Panc1 (cell line): ENCODE data around the gene ZNF366. TPM values are rescaled to one million over a fixed set of nuclear protein-coding genes. Genes with fewer than 3 reads are reported as not detected.

ENCODE experiments used
- ATAC-seq: fragments of 200-7000 bp; cut with Tn5 transposase; 2 replicates; pipeline ENCODE4 v1.9.1; 2020; ENCODE audit warnings: mild to moderate bottlenecking, moderate library complexity
- BruUV-seq: library from RNA; stranded (reverse); fragments of 400-500 nt; replicated peaks from 2 replicates; lab custom pipeline; 2021; lab: Mats Ljungman, UMichigan
- CTCF ChIA-PET: fragments of 300-600 bp; sonication (Branson Sonifier 250); formaldehyde crosslinking; loops from one replicate; lab custom pipeline; 2022; ENCODE audit warnings: antibody characterized with exemption; lab: Charles Lee
- POLR2A ChIA-PET: fragments of 300-600 bp; sonication (Branson Sonifier 250); formaldehyde crosslinking; loops from one replicate; lab custom pipeline; 2022; ENCODE audit warnings: antibody characterized with exemption; lab: Charles Lee
- DNase-seq: peaks from one replicate; pipeline ENCODE4 v3.0.0-alpha.2; 2010; ENCODE audit warnings: low read depth, low spot score
- H3K27ac ChIP-seq: 2 replicates; pipeline ENCODE4 v1.5.1; 2011; ENCODE audit warnings: mild to moderate bottlenecking, low read length, inconsistent platforms
- H3K27me3 ChIP-seq: fragments of 200-500 bp; sonication (Bioruptor generic); 2 replicates; pipeline ENCODE4 v1.6.0; 2014; ENCODE audit warnings: low read length, inconsistent platforms; ENCODE audit not compliant: control insufficient read depth, insufficient read depth
- H3K36me3 ChIP-seq: fragments of 200-500 bp; sonication (Bioruptor generic); 2 replicates; pipeline ENCODE4 v1.5.1; 2014; ENCODE audit warnings: inconsistent platforms, mild to moderate bottlenecking, low read length, moderate library complexity; ENCODE audit not compliant: control insufficient read depth, insufficient read depth
- H3K4me1 ChIP-seq: 2 replicates; pipeline ENCODE4 v1.5.1; 2011; ENCODE audit warnings: inconsistent platforms, mild to moderate bottlenecking, low read length, moderate library complexity; ENCODE audit not compliant: control insufficient read depth, insufficient read depth
- H3K4me3 ChIP-seq, 2 experiments: 2 replicates each; pipeline ENCODE4 v1.5.1; 2011 to 2012; ENCODE audit warnings: low read depth in 2 of 2, low read length in 2 of 2, mild to moderate bottlenecking in 2 of 2, inconsistent platforms in 1 of 2, moderate library complexity in 1 of 2
- H3K9me3 ChIP-seq: fragments of 200-500 bp; sonication (Bioruptor generic); 2 replicates; pipeline ENCODE4 v1.5.1; 2014; ENCODE audit warnings: low read depth, mild to moderate bottlenecking, inconsistent platforms, low read length, moderate library complexity; ENCODE audit not compliant: control insufficient read depth, insufficient read depth
- POLR2AphosphoS5 ChIP-seq: IDR thresholded peaks from 2 replicates; pipeline ENCODE4 v1.6.1; 2012; ENCODE audit warnings: mild to moderate bottlenecking, low read depth, low read length, moderate library complexity
- SIN3A ChIP-seq: IDR thresholded peaks from 2 replicates; pipeline ENCODE4 v1.6.1; 2012; ENCODE audit warnings: low read depth, mild to moderate bottlenecking, low read length, moderate library complexity, borderline replicate concordance; ENCODE audit not compliant: insufficient read depth
- TCF7L2 ChIP-seq: IDR thresholded peaks from 2 replicates; pipeline ENCODE4 v1.6.1; 2011; ENCODE audit warnings: mild to moderate bottlenecking, low read depth, low read length, inconsistent platforms
- in situ Hi-C: cut with HindIII; loops from 2 replicates; pipeline ENCODE4 v1.10.0; 2016; ENCODE audit warnings: low sequenced_read_pairs, low pct_unique_long_range_greater_than_20kb
- intact Hi-C: fragments of 100-400 bp; cut with micrococcal nuclease; formaldehyde crosslinking; loops from one replicate; pipeline ENCODE4 v1.10.0; 2022; ENCODE audit not compliant: unreplicated experiment
- total RNA-seq: library from RNA; stranded (reverse); gene quantifications from one replicate; pipeline ENCODE4 v1.2.1, GENCODE V29; 2021; ENCODE audit not compliant: unreplicated experiment
- TF ChIP-seq, protein P1 (sequence below): fragments of 450-650 bp; IDR thresholded peaks from 2 replicates; pipeline ENCODE4 v1.5.1; 2017; ENCODE audit warnings: mild to moderate bottlenecking
- TF ChIP-seq, protein P2 (sequence below), 2 experiments: IDR thresholded peaks; 2 replicates each; pipeline ENCODE4 v1.6.1; 2011 to 2012; ENCODE audit warnings: low read depth in 2 of 2, control low read depth in 1 of 2, low read length in 1 of 2, mild to moderate bottlenecking in 1 of 2, moderate library complexity in 1 of 2; ENCODE audit not compliant: insufficient read depth in 1 of 2

The ZNF366 gene
- total RNA-seq, 1 experiment from 2014 or later: not detected

DNA sequence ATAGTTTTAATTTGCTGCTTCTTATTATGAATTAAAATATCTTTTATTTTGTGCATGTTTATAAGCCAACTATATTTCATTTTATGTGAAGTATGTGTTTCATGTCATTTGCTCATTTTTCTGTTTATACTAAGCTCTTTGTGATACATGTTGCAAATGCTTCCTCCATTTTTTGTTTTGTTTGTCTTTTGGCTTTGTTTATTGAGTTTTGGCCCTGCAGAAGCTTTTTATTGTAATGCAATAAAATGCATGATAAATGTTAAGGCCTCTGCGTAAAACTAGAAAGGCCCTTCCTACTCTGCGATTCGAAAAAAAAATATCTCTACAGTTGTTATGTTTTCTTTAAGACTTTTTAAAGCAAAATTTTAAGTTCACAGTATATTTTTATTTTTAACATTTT is 9.4 kb downstream of the ZNF366 start:
- CTCF ChIA-PET: no interaction called here
- Histone ChIP-seq H3K27ac (no peak overlapping the region), H3K9me3 (no peaks in the 10 kb centered on the region), H3K27me3 (no peaks in the 10 kb centered on the region), H3K4me3 (no peak overlapping the region), H3K36me3 (no peaks in the 10 kb centered on the region), H3K4me1 (no peaks in the 10 kb centered on the region)
- in situ Hi-C loops (no loop called here), intact Hi-C loops (no loop called here)
- ATAC-seq (no peak), DNase-seq (no peak)
- no peak for TF ChIP-seq POLR2AphosphoS5
- TF ChIP-seq, protein P1, sequence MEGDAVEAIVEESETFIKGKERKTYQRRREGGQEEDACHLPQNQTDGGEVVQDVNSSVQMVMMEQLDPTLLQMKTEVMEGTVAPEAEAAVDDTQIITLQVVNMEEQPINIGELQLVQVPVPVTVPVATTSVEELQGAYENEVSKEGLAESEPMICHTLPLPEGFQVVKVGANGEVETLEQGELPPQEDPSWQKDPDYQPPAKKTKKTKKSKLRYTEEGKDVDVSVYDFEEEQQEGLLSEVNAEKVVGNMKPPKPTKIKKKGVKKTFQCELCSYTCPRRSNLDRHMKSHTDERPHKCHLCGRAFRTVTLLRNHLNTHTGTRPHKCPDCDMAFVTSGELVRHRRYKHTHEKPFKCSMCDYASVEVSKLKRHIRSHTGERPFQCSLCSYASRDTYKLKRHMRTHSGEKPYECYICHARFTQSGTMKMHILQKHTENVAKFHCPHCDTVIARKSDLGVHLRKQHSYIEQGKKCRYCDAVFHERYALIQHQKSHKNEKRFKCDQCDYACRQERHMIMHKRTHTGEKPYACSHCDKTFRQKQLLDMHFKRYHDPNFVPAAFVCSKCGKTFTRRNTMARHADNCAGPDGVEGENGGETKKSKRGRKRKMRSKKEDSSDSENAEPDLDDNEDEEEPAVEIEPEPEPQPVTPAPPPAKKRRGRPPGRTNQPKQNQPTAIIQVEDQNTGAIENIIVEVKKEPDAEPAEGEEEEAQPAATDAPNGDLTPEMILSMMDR: no peak
- TF ChIP-seq TCF7L2: peak; percentile 56; the same call in 1 of the 2 replicates
- TF ChIP-seq SIN3A: no peak
- TF ChIP-seq, protein P2, sequence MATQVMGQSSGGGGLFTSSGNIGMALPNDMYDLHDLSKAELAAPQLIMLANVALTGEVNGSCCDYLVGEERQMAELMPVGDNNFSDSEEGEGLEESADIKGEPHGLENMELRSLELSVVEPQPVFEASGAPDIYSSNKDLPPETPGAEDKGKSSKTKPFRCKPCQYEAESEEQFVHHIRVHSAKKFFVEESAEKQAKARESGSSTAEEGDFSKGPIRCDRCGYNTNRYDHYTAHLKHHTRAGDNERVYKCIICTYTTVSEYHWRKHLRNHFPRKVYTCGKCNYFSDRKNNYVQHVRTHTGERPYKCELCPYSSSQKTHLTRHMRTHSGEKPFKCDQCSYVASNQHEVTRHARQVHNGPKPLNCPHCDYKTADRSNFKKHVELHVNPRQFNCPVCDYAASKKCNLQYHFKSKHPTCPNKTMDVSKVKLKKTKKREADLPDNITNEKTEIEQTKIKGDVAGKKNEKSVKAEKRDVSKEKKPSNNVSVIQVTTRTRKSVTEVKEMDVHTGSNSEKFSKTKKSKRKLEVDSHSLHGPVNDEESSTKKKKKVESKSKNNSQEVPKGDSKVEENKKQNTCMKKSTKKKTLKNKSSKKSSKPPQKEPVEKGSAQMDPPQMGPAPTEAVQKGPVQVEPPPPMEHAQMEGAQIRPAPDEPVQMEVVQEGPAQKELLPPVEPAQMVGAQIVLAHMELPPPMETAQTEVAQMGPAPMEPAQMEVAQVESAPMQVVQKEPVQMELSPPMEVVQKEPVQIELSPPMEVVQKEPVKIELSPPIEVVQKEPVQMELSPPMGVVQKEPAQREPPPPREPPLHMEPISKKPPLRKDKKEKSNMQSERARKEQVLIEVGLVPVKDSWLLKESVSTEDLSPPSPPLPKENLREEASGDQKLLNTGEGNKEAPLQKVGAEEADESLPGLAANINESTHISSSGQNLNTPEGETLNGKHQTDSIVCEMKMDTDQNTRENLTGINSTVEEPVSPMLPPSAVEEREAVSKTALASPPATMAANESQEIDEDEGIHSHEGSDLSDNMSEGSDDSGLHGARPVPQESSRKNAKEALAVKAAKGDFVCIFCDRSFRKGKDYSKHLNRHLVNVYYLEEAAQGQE (IDR thresholded peaks at IDR 0.05; ENCODE audit: insufficient read depth in 1 of 2, low read depth in 2 of 2, low read length in 1 of 2): no peak
- BruUV-seq: no TSS peak
- POLR2A ChIA-PET: interaction anchor here (1.2 kb wide), 1 partner anchor 22 kb away, joined by 5 read pairs; no protein-coding TSS in a partner anchor

DNA sequence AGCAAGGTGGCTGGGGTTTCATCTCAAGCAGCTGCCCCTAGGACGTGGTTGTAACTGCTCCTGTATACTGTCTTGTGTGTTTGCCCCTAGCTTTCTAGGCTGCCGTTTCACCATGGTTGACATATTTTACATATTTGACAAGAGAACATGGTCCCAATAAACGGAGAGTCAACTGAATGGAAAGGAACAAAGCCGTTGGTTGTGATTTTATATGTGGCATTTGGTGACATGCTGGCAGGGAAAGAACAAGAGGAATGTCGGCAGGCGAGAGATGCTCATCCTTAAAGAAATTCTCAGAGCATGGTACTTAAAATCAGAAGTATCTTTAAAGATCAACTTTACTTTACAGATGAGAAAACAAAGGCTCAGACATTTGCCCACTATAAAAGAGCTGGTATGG is 11.8 kb downstream of the ZNF366 start:
- Histone ChIP-seq H3K4me3 (no peak overlapping the region), H3K27me3 (no peaks in the 10 kb centered on the region), H3K27ac (no peak overlapping the region), H3K9me3 (no peaks in the 10 kb centered on the region), H3K36me3 (no peaks in the 10 kb centered on the region), H3K4me1 (no peaks in the 10 kb centered on the region)
- TF ChIP-seq SIN3A (no peak), POLR2AphosphoS5 (no peak), TCF7L2 (no peak)
- TF ChIP-seq, protein P1: no peak
- TF ChIP-seq, protein P2 (IDR thresholded peaks at IDR 0.05; ENCODE audit: insufficient read depth in 1 of 2, low read depth in 2 of 2, low read length in 1 of 2): no peak
- intact Hi-C loops (no loop called here), in situ Hi-C loops (no loop called here)
- ChIA-PET POLR2A (interaction anchor here (0.6 kb wide), 1 partner anchor 685 kb away, joined by 3 read pairs; no protein-coding TSS in a partner anchor), CTCF (no interaction called here)
- DNase-seq (no peak), ATAC-seq (no peak)
- BruUV-seq: no TSS peak
